ENCODE measurements around the gene NEXN. TPM values are rescaled to one million over a fixed set of nuclear protein-coding genes. Genes with fewer than 3 reads are reported as not detected.

NEXN gene
- total RNA-seq, 1 experiment from 2014 or later: 1.4 TPM

DNA sequence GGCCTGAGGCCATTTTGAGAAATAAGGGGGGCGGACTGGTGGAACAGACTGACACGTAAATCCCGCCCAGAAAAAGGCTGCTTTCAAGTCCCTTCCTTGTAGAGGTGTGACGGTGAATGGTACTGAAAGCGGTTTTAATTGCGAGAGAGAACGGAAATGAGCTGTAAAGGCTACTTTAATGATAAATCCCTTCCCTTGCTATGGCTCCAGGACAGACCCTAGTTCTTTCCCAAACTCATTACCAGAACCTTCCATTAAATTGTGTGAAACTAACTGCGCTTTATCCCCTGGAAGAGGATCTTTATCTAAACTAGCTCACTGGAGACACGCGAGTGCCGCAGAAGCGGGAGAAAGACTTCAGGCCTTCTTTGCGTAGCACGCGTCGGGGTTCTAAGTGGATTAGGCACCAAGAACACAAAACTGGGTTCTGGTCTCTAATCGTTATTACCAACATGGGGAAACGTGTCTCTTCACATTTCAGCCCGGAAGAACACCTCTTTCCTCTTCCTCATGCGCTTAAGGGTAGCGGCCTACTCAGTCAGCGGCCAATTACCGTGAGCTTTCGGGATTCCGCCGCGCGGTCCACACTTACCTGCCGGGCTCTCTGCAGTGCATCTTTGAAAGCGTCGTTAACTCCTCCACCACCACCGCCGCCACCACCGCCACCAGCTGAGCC is 90.0 kb downstream of the NEXN start:
- no peak overlapping the region for H3K4me3 Mint-ChIP-seq
- ChIA-PET CTCF (interaction anchor here (0.9 to 1.2 kb wide), 2 partner anchors 26 to 136 kb away, joined by 3 to 10 read pairs; partner anchors contain the start of gene DNAJB4), POLR2A (interaction anchor here (0.6 to 2.1 kb wide), 10 partner anchors 9 to 121 kb away, joined by 3 to 15 read pairs (median 4); partner anchors contain the start of genes DNAJB4 and NEXN)
- H3K4me1 Mint-ChIP-seq: peaks cover 53% of the 10 kb centered on the region
- no peaks in the 10 kb centered on the region for H3K27me3 Mint-ChIP-seq (ENCODE audit: low read depth)
- no peak overlapping the region for H3K27ac Mint-ChIP-seq
- ATAC-seq (peak; percentile 28), DNase-seq (ENCODE audit: low spot score) (peak; percentile 40)
- no peaks in the 10 kb centered on the region for H3K9me3 Mint-ChIP-seq
- TF ChIP-seq, protein P1, sequence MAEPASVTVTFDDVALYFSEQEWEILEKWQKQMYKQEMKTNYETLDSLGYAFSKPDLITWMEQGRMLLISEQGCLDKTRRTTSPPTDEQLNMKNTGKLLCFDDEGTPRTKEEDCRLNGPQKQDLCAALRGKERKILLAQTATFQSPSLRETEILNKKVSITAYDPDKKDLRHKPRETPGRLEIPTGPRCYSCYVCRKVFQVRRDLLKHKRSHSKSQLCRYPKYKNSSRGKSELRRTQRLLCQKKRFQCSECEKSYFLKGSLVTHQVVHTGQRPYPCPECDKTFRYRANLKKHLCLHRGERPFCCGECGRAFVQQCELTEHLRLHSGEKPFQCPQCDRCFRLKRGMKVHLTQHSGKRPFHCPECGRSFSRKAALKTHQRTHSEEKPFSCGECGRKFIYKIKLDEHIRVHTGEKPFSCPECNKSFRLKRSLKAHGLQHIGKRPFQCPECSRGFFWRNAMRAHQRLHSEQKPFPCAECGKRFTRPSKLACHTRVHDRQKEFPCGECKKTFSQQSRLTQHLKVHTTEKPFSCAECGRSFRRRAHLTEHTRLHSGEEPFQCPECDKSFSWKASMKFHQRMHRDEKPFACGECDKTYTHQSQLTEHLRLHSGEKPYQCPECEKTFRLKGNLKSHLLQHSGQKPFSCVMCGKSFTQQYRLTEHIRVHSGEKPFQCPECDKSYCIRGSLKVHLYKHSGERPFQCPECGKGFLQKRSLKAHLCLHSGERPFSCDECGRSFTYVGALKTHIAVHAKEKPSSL (CRISPR knock-in tag; conservative IDR thresholded peaks at IDR 0.05): peak; percentile 64; the same call in 1 of the 2 replicates
- TF ChIP-seq GABPB1 (CRISPR knock-in tag; IDR thresholded peaks at IDR 0.05) (no peak), ZNF671 (CRISPR knock-in tag; IDR thresholded peaks at IDR 0.05) (0 out of 2 replicates have a peak, but pooled peaks have one; percentile 15), JUN (CRISPR knock-in tag; IDR thresholded peaks at IDR 0.05) (0 out of 2 replicates have a peak, but pooled peaks have one; percentile 41), IRF1 (CRISPR knock-in tag; IDR thresholded peaks at IDR 0.05) (no peak), GTF2I (CRISPR knock-in tag; conservative IDR thresholded peaks at IDR 0.05) (no peak), AR (CRISPR knock-in tag; IDR thresholded peaks at IDR 0.05) (0 out of 2 replicates have a peak, but pooled peaks have one; percentile 52), NFATC4 (CRISPR knock-in tag; IDR thresholded peaks at IDR 0.05) (peak; percentile 71), ZNF423 (CRISPR knock-in tag; IDR thresholded peaks at IDR 0.05) (no peak), ZBTB43 (CRISPR knock-in tag; IDR thresholded peaks at IDR 0.05) (no peak), CREM (CRISPR knock-in tag; IDR thresholded peaks at IDR 0.05) (0 out of 2 replicates have a peak, but pooled peaks have one; percentile 32), SMAD3 (CRISPR knock-in tag; IDR thresholded peaks at IDR 0.05; ENCODE audit: borderline replicate concordance) (peak; percentile 55; the same call in 1 of the 2 replicates), ZNF396 (CRISPR knock-in tag; IDR thresholded peaks at IDR 0.05; ENCODE audit: borderline replicate concordance) (no peak), NR1H2 (CRISPR knock-in tag; IDR thresholded peaks at IDR 0.05) (no peak), SP1 (CRISPR knock-in tag; conservative IDR thresholded peaks at IDR 0.05) (0 out of 2 replicates have a peak, but pooled peaks have one; percentile 34), OVOL2 (CRISPR knock-in tag; IDR thresholded peaks at IDR 0.05; ENCODE audit: borderline replicate concordance) (no peak)
- TF ChIP-seq, protein P2, sequence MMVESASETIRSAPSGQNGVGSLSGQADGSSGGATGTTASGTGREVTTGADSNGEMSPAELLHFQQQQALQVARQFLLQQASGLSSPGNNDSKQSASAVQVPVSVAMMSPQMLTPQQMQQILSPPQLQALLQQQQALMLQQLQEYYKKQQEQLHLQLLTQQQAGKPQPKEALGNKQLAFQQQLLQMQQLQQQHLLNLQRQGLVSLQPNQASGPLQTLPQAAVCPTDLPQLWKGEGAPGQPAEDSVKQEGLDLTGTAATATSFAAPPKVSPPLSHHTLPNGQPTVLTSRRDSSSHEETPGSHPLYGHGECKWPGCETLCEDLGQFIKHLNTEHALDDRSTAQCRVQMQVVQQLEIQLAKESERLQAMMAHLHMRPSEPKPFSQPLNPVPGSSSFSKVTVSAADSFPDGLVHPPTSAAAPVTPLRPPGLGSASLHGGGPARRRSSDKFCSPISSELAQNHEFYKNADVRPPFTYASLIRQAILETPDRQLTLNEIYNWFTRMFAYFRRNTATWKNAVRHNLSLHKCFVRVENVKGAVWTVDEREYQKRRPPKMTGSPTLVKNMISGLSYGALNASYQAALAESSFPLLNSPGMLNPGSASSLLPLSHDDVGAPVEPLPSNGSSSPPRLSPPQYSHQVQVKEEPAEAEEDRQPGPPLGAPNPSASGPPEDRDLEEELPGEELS (CRISPR knock-in tag; IDR thresholded peaks at IDR 0.05): no peak
- TF ChIP-seq, protein P3, sequence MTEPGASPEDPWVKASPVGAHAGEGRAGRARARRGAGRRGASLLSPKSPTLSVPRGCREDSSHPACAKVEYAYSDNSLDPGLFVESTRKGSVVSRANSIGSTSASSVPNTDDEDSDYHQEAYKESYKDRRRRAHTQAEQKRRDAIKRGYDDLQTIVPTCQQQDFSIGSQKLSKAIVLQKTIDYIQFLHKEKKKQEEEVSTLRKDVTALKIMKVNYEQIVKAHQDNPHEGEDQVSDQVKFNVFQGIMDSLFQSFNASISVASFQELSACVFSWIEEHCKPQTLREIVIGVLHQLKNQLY (CRISPR knock-in tag; IDR thresholded peaks at IDR 0.05): no peak
- TF ChIP-seq, protein P4, sequence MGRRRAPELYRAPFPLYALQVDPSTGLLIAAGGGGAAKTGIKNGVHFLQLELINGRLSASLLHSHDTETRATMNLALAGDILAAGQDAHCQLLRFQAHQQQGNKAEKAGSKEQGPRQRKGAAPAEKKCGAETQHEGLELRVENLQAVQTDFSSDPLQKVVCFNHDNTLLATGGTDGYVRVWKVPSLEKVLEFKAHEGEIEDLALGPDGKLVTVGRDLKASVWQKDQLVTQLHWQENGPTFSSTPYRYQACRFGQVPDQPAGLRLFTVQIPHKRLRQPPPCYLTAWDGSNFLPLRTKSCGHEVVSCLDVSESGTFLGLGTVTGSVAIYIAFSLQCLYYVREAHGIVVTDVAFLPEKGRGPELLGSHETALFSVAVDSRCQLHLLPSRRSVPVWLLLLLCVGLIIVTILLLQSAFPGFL (CRISPR knock-in tag; IDR thresholded peaks at IDR 0.05; ENCODE audit: borderline replicate concordance): no peak
- H3K36me3 Mint-ChIP-seq: peaks cover 14% of the 10 kb centered on the region
